ENCODE measurements around the gene TENM3.

- TF ChIP-seq CTCF (conservative IDR thresholded peaks at IDR 0.05) (no peak), EZH2 (IDR thresholded peaks at IDR 0.05; ENCODE audit: low read depth) (no peak)
Observed at GRCh38 chr4:182740256-182740655, 497.1 kb downstream of the TENM3 start.
